ENCODE data around the gene CCDC54. TPM values are rescaled to one million over a fixed set of nuclear protein-coding genes. Genes with fewer than 3 reads are reported as not detected.

Gene CCDC54
- total RNA-seq, 1 experiment from 2014 or later = not detected

- Histone ChIP-seq H3K14ac (ENCODE audit: insufficient read depth, low read length) (no peak overlapping the region), H4K8ac (replicated peaks; ENCODE audit: insufficient read length, low read depth, low read length) (no peak overlapping the region), H3K4me2 (ENCODE audit: insufficient read depth, insufficient read length, low read length) (no peak overlapping the region), H3K27me3 (ENCODE audit: insufficient read depth, low read length) (no peaks in the 10 kb centered on the region), H3K4ac (ENCODE audit: low read depth, low read length) (no peak overlapping the region), H3K23ac (ENCODE audit: insufficient read length, low read depth, low read length) (no peak overlapping the region), H3K9ac (ENCODE audit: extremely low read depth, insufficient read length, low read length) (no peak overlapping the region), H3T11ph (ENCODE audit: low read length) (no peak overlapping the region), H2BK5ac (ENCODE audit: insufficient read length, low read length) (no peak overlapping the region), H2BK12ac (ENCODE audit: insufficient read length, low read depth, low read length) (no peak overlapping the region), H3K79me1 (ENCODE audit: insufficient read depth, low read depth, low read length, poor library complexity, severe bottlenecking) (no peaks in the 10 kb centered on the region), H2BK120ac (ENCODE audit: low read depth, low read length, poor library complexity, severe bottlenecking) (no peak overlapping the region), H3K27ac (ENCODE audit: insufficient read length, low read depth, low read length) (no peak overlapping the region), H4K20me1 (ENCODE audit: control insufficient read depth, insufficient read depth, insufficient read length) (no peaks in the 10 kb centered on the region), H3K4me1 (ENCODE audit: insufficient read depth, low read length) (no peaks in the 10 kb centered on the region), H3K18ac (ENCODE audit: insufficient read length, low read depth, low read length) (no peak overlapping the region), H4K5ac (ENCODE audit: insufficient read length, low read depth, low read length) (no peak overlapping the region), H2BK20ac (ENCODE audit: low read depth, low read length, poor library complexity, severe bottlenecking) (no peak overlapping the region), H2AK5ac (ENCODE audit: insufficient read length, low read length) (no peak overlapping the region), H3K9me3 (ENCODE audit: control insufficient read depth, low read depth, low read length) (no peaks in the 10 kb centered on the region), H3K23me2 (ENCODE audit: insufficient read length, low read depth, low read length, poor library complexity, severe bottlenecking) (no peaks in the 10 kb centered on the region), H4K91ac (ENCODE audit: insufficient read length, low read depth, low read length) (no peak overlapping the region), H2AFZ (ENCODE audit: low read length) (no peak overlapping the region), H2BK15ac (ENCODE audit: low read depth, low read length) (no peak overlapping the region), H3K56ac (ENCODE audit: insufficient read length, low read depth, low read length) (no peak overlapping the region), H3K79me2 (ENCODE audit: insufficient read depth, low read length) (no peaks in the 10 kb centered on the region)
- H3K36me3 Mint-ChIP-seq (ENCODE audit: insufficient read depth in 1 of 3, low read depth in 3 of 3) = no peaks in the 10 kb centered on the region
- no peak overlapping the region for H3K4me3 Mint-ChIP-seq
- no peaks in the 10 kb centered on the region for H3K9me3 Mint-ChIP-seq
- no peak for DNase-seq
- peaks cover 0 to 5% of the 10 kb centered on the region in 2 experiments; a peak in 2 of 4 replicates for H3K4me1 Mint-ChIP-seq
- no peaks in the 10 kb centered on the region for H3K27me3 Mint-ChIP-seq (ENCODE audit: low read depth)
- TF ChIP-seq CTCF (conservative IDR thresholded peaks at IDR 0.05) = no peak
- no peak overlapping the region for H3K27ac Mint-ChIP-seq
- WGBS (ENCODE audit: extremely low coverage, insufficient read length, low lambda C conversion rate) = no CpG with 5 or more reads among the region's 1 CpG
These were observed 24.1 kb downstream of the CCDC54 start for GRCh38 chr3:107401301-107401700.

All from H9 (cell line).